Gastroesophageal sphincter (tissue), 4 donors: ENCODE data around the gene TSPAN15. TPM values are rescaled to one million over a fixed set of nuclear protein-coding genes. Genes with fewer than 3 reads are reported as not detected.

Experiments used
- ATAC-seq: fragments of 150-250 bp; one replicate; pipeline ENCODE4 v1.9.1; 2016; ENCODE audit warnings: mild to moderate bottlenecking, moderate library complexity
- H3K27ac ChIP-seq, 4 donors: fragments of 200-600 bp; sonication (generic) in 3 of 4; 1 replicate in 3 of 4; 2 replicates in 1 of 4; pipeline ENCODE4 v1.5.1; 2016 to 2019
- H3K27me3 ChIP-seq: fragments of 200-600 bp; sonication (generic); one replicate; pipeline ENCODE4 v1.5.1; 2019
- H3K36me3 ChIP-seq, 2 donors: fragments of 200-600 bp; sonication (generic); one replicate each; pipeline ENCODE4 v1.5.1; 2019; ENCODE audit warnings: control low read depth in 1 of 2
- H3K4me1 ChIP-seq, 3 donors: fragments of 200-600 bp; sonication (generic); 1 replicate in 2 of 3; 2 replicates in 1 of 3; pipeline ENCODE4 v1.5.1; 2016 to 2019; ENCODE audit warnings: control low read depth in 2 of 3
- H3K4me3 ChIP-seq, 2 donors: fragments of 200-600 bp; sonication (generic); one replicate each; pipeline ENCODE4 v1.5.1; 2019; ENCODE audit warnings: mild to moderate bottlenecking in 1 of 2, moderate library complexity in 1 of 2
- H3K9me3 ChIP-seq, 3 donors: fragments of 200-600 bp; sonication (generic); one replicate each; pipeline ENCODE4 v1.5.1; 2017 to 2019; ENCODE audit warnings: control low read depth in 2 of 3
- CTCF ChIP-seq, 4 experiments: fragments of 200-600 bp in 2 of 4; fragments of 450-650 bp in 2 of 4; sonication (generic) in 1 of 4; IDR thresholded peaks; one replicate each; pipeline ENCODE4 v1.5.1; 2017 to 2019; ENCODE audit warnings: antibody characterized with exemption in 4 of 4, mild to moderate bottlenecking in 2 of 4, moderate library complexity in 2 of 4
- EP300 ChIP-seq: sonication (generic); formaldehyde crosslinking; IDR thresholded peaks from one replicate; pipeline ENCODE4 v1.6.1; 2017; ENCODE audit warnings: antibody characterized with exemption, mild to moderate bottlenecking
- POLR2A ChIP-seq, 2 donors: fragments of 450-650 bp; IDR thresholded peaks; one replicate each; pipeline ENCODE4 v1.6.1; 2017; ENCODE audit warnings: antibody characterized with exemption in 2 of 2, mild to moderate bottlenecking in 2 of 2, moderate library complexity in 1 of 2
- POLR2AphosphoS5 ChIP-seq: sonication (generic); formaldehyde crosslinking; IDR thresholded peaks from one replicate; pipeline ENCODE4 v1.6.1; 2017; ENCODE audit warnings: antibody characterized with exemption
- whole genome bisulfite sequencing, 2 donors: methylation state at CpG; one replicate each; pipeline ENCODE4 v1.1.5; 2018; ENCODE audit warnings: low coverage in 1 of 2; 5-methylcytosine and 5-hydroxymethylcytosine counted together
- total RNA-seq, 4 donors: library from RNA; depleted of rRNA; stranded (reverse); fragments of >200 nt; gene quantifications; one replicate each; pipeline ENCODE4 v1.1.0, GENCODE V29; 2016

The TSPAN15 gene
- total RNA-seq, 4 donors from 2014 or later = 51.9 to 66.7 (median 58.1) TPM

- H3K4me3 ChIP-seq = no peak overlapping the region
- ATAC-seq = peak; percentile 45
- no peaks in the 10 kb centered on the region for H3K9me3 ChIP-seq
- 58 to 100% methylated on average over 1 to 2 of the region's 4 CpGs for WGBS, 2 donors
- no peaks in the 10 kb centered on the region for H3K27me3 ChIP-seq
- H3K36me3 ChIP-seq = no peaks in the 10 kb centered on the region
- no peak for TF ChIP-seq CTCF (IDR thresholded peaks at IDR 0.05)
- TF ChIP-seq EP300 = no peak
- peak; percentile 74 for TF ChIP-seq POLR2AphosphoS5
- H3K27ac ChIP-seq = peak overlapping the region; percentile 44 to 96 (median 88)
- H3K4me1 ChIP-seq = peaks cover 0 to 45% (median 0%) of the 10 kb centered on the region in 3 donors
Measured at GRCh38 chr10:69426376-69426727, 24.9 kb upstream of the TSPAN15 start.

- Histone ChIP-seq H3K9me3 (no peaks in the 10 kb centered on the region), H3K36me3 (no peaks in the 10 kb centered on the region), H3K27me3 (no peaks in the 10 kb centered on the region), H3K4me1 (peaks cover 0 to 28% (median 0%) of the 10 kb centered on the region in 3 donors), H3K4me3 (no peak overlapping the region), H3K27ac (peak overlapping the region in 3 of 4 donors; percentile 16 to 96 (median 20))
- 65 to 78% methylated on average over 2 to 7 of the region's 8 CpGs for WGBS, 2 donors
- no peak for TF ChIP-seq EP300
- ATAC-seq = no peak
Measured at GRCh38 chr10:69428165-69428564, 23.1 kb upstream of the TSPAN15 start.

- peaks cover 0 to 6% of the 10 kb centered on the region in 2 donors for H3K36me3 ChIP-seq
- TF ChIP-seq EP300 (no peak), POLR2AphosphoS5 (no peak), CTCF (IDR thresholded peaks at IDR 0.05) (no peak), POLR2A (IDR thresholded peaks at IDR 0.05) (no peak)
- peaks cover 0 to 8% (median 4%) of the 10 kb centered on the region in 3 donors for H3K4me1 ChIP-seq
- H3K27me3 ChIP-seq = no peaks in the 10 kb centered on the region
- WGBS, 2 donors = 80 to 83% methylated on average over 2 of the region's 2 CpGs
- H3K27ac ChIP-seq = no peak overlapping the region
- ATAC-seq = no peak
- H3K4me3 ChIP-seq = no peak overlapping the region
- H3K9me3 ChIP-seq = no peaks in the 10 kb centered on the region
Measured at GRCh38 chr10:69434169-69434568, 17.1 kb upstream of the TSPAN15 start.

- H3K27ac ChIP-seq = no peak overlapping the region
- peaks cover 0 to 6% of the 10 kb centered on the region in 2 donors for H3K36me3 ChIP-seq
- WGBS, 2 donors = 90 to 100% methylated on average over 1 to 2 of the region's 11 CpGs
- H3K4me1 ChIP-seq = peaks cover 0 to 16% (median 9%) of the 10 kb centered on the region in 3 donors
- TF ChIP-seq CTCF (IDR thresholded peaks at IDR 0.05) (no peak), POLR2AphosphoS5 (no peak), POLR2A (IDR thresholded peaks at IDR 0.05) (no peak), EP300 (no peak)
- no peak overlapping the region for H3K4me3 ChIP-seq
- H3K9me3 ChIP-seq = no peaks in the 10 kb centered on the region
- H3K27me3 ChIP-seq = no peaks in the 10 kb centered on the region
- ATAC-seq = no peak
Measured at GRCh38 chr10:69434926-69435325, 16.3 kb upstream of the TSPAN15 start.

- Histone ChIP-seq H3K9me3 (no peaks in the 10 kb centered on the region), H3K27ac (no peak overlapping the region), H3K4me3 (no peak overlapping the region), H3K4me1 (peaks cover 0 to 22% (median 9%) of the 10 kb centered on the region in 3 donors), H3K27me3 (no peaks in the 10 kb centered on the region), H3K36me3 (peaks cover 0 to 6% of the 10 kb centered on the region in 2 donors)
- no peak for TF ChIP-seq POLR2A (IDR thresholded peaks at IDR 0.05)
- no CpG with 5 or more reads among the region's 14 CpGs for WGBS, 2 donors
- ATAC-seq = no peak
Measured at GRCh38 chr10:69435966-69436520, 15.2 kb upstream of the TSPAN15 start.
